GM21528 (cell line): ENCODE measurements around the gene EVA1A.
"Not testable (repeated sequence)": the region's sequence is repeated elsewhere in the genome, so short reads cannot be mapped to it uniquely, and the experiment has no call there.

Source experiments
- ATAC-seq: cut with Tn5 transposase; IDR thresholded peaks from one replicate; pipeline ENCODE4 v1.9.1; 2021; ENCODE audit warnings: mild to moderate bottlenecking, moderate library complexity; ENCODE audit not compliant: unreplicated experiment, low FRiP score

Gene EVA1A

GRCh38 chr2:75493230-75493629 is 67.5 kb downstream of the EVA1A start:
- no peak for ATAC-seq

GRCh38 chr2:75491129-75491753 is 69.5 kb downstream of the EVA1A start:
- no peak for ATAC-seq

GRCh38 chr2:75489721-75490120 is 71.0 kb downstream of the EVA1A start:
- ATAC-seq: no peak

- no peak for ATAC-seq
These were observed 72.6 kb downstream of the EVA1A start for GRCh38 chr2:75488157-75488556.

GRCh38 chr2:75486735-75487134 is 74.0 kb downstream of the EVA1A start:
- ATAC-seq: not testable (repeated sequence)

GRCh38 chr2:75484840-75485239 is 75.9 kb downstream of the EVA1A start:
- ATAC-seq: no peak

- ATAC-seq: no peak
These were observed 76.9 kb downstream of the EVA1A start for GRCh38 chr2:75483878-75484277.

- no peak for ATAC-seq
These were observed 78.3 kb downstream of the EVA1A start for GRCh38 chr2:75482398-75482797.

- no peak for ATAC-seq
These were observed 79.5 kb downstream of the EVA1A start for GRCh38 chr2:75480971-75481836.

- ATAC-seq: not testable (repeated sequence)
These were observed 83.0 kb downstream of the EVA1A start for GRCh38 chr2:75477696-75478095.

GRCh38 chr2:75476761-75477160 is 84.0 kb downstream of the EVA1A start:
- ATAC-seq: no peak

GRCh38 chr2:75475976-75476375 is 84.8 kb downstream of the EVA1A start:
- no peak for ATAC-seq

GRCh38 chr2:75475049-75475448 is 85.7 kb downstream of the EVA1A start:
- no peak for ATAC-seq

GRCh38 chr2:75474115-75474514 is 86.6 kb downstream of the EVA1A start:
- ATAC-seq: no peak

GRCh38 chr2:75466708-75467311 is 93.9 kb downstream of the EVA1A start:
- ATAC-seq: no peak

GRCh38 chr2:75465317-75465984 is 95.3 kb downstream of the EVA1A start:
- no peak for ATAC-seq

GRCh38 chr2:75464348-75464946 is 96.3 kb downstream of the EVA1A start:
- no peak for ATAC-seq

- no peak for ATAC-seq
These were observed 98.0 kb downstream of the EVA1A start for GRCh38 chr2:75462721-75463120.

- ATAC-seq: no peak
These were observed 98.5 kb downstream of the EVA1A start for GRCh38 chr2:75462206-75462605.

- ATAC-seq: no peak
These were observed 100.1 kb downstream of the EVA1A start for GRCh38 chr2:75460630-75461029.
